Activated CD4-positive, alpha-beta T cell treated with anti-CD3 and anti-CD28 coated beads for 1 hour (primary cell): ENCODE measurements around the gene NTSR1.

ENCODE experiments used
- DNase-seq: peaks from one replicate; pipeline ENCODE4 v3.0.0-alpha.2; 2020

Gene NTSR1

DNA sequence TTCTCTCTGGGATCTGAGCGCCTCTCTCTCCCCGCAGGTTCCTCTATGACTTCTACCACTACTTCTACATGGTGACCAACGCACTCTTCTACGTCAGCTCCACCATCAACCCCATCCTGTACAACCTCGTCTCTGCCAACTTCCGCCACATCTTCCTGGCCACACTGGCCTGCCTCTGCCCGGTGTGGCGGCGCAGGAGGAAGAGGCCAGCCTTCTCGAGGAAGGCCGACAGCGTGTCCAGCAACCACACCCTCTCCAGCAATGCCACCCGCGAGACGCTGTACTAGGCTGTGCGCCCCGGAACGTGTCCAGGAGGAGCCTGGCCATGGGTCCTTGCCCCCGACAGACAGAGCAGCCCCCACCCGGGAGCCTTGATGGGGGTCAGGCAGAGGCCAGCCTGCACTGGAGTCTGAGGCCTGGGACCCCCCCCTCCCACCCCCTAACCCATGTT, 51.4 kb downstream of the NTSR1 start:
- DNase-seq, result no peak

DNA sequence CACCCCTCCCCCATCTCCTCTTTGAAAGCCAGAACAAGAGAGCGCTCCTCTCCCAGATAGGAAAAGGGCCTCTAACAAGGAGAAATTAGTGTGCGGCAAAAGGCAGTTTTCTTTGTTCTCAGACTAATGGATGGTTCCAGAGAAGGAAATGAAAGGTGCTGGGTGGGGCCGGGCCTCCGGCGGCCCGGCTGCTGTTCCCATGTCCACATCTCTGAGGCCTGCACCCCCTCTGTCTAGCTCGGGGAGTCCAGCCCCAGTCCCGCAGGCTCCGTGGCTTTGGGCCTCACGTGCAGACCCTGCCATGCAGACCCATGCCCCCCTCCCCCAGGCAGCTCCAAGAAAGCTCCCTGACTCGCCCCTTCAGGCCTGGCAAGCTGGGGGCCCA, 51.8 kb downstream of the NTSR1 start:
- DNase-seq, result no peak

DNA sequence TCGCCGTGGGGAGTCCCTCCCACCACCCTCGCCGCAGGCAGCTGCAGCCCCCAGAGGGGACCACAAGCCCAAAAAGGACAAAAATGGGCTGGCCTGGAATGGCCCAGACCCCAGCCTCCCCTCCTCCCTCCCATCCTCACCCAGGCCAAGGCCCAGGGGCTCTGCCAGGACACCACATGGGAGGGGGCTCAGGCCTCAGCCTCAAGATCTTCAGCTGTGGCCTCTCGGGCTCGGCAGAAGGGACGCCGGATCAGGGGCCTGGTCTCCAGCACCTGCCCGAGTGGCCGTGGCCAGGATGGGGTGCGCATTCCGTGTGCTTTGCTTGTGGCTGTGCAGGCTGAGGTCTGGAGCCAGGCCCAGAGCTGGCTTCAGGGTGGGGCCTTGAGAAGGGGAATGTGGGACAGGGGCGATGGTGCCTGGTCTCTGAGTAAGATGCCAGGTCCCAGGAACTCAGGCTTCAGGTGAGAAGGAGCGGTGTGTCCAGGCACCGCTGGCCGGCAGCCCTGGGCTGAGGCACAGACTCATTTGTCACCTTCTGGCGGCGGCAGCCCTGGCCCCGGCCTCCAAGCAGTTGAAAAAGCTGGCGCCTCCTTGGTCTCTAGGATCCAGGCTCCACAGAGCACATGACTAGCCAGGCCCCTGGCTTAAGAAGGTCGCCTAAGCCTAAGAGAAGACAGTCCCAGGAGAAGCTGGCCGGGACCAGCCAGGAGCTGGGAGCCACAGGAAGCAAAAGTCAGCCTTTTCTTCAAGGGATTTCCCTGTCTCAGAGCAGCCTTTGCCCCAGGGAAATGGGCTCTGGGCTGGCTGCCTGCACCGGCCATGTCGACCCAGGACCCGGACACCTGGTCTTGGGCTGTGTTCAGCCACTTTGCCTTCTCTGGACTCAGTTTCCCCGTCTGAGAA, 52.5 kb downstream of the NTSR1 start:
- no peak for DNase-seq

DNA sequence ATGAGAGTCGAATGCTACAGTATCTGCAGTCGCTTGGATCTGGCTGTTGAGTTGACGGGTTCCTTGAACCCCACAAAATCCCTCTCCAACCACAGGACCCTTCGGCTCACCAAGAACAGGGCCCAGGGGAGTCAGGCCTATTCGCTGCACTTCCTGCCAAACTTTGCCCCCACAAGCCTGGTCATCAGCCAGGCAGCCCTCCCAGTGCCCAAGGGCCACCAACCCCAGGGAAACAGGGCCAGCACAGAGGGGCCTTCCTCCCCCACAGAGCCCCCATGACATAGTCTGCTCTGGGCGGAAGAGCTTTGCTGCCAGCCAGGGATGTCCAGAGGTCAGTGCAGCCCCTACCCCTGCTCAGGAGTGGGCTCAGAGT, 53.1 kb downstream of the NTSR1 start:
- DNase-seq, result no peak

DNA sequence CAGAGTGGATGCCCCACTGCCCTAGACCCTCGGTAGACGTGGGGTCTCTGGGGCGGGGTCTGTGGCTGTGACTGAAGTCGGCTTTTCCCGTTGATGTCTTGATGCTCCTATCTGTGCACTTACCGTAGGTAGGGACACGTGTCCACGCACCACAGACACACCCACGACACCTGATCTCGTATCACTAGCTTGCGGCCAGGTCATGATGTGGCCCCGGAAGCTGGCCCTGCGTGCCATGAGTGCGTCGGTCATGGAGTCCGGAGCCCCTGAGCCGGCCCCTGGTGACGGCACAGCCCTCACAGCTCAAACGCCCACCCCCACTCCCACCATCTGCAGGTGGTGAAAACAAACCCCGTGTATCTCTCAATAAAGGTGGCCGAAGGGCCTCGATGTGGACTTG, 53.7 kb downstream of the NTSR1 start:
- DNase-seq, result no peak

DNA sequence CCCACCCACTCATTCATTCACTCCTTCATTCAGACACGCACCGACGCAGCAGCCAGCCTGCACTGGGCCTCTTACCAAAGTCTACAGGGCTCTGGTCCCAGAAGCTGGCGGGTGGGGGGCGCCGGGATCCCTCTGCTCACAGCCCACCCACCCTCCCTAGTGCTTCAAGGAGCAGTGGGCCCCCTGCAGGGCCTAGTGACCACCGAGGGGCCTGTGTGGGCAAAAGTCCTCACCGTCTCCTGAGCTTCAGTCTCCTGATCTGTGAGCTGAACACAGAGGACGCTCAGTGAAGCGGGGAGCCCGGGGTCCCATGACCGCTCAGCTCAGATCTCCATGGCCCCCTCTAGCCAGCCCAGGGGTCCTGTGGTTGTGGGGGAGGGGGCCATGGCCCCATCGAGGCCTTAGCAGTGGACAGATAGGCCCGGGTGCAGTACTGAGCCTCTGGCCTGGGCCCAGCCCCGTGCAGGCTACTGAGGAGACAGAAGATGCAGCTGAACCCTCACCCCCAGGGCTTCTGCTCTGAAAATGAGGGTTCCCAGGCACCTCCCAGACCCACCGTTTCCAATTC, 54.2 kb downstream of the NTSR1 start:
- no peak for DNase-seq

DNA sequence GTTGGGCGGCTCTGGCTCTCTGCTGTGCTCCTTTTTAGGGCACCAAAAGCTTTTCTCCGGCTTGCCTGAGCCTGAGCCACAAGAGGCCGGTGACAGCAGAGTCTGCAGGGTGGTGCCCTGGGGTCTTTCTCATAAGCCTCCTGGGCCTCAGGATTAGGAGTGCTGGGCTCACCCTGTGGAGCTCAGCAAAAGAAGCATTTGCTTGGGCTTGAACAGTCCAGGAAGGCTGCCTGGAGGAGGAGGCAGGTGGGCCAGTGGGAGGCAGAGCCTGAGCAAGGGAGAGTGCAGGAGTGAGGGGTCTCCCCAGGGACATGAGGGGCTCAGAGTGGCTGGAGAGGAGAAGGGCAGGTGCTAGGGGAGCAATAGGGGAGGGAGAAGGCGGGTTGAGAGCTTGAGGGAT, 54.8 kb downstream of the NTSR1 start:
- no peak for DNase-seq

DNA sequence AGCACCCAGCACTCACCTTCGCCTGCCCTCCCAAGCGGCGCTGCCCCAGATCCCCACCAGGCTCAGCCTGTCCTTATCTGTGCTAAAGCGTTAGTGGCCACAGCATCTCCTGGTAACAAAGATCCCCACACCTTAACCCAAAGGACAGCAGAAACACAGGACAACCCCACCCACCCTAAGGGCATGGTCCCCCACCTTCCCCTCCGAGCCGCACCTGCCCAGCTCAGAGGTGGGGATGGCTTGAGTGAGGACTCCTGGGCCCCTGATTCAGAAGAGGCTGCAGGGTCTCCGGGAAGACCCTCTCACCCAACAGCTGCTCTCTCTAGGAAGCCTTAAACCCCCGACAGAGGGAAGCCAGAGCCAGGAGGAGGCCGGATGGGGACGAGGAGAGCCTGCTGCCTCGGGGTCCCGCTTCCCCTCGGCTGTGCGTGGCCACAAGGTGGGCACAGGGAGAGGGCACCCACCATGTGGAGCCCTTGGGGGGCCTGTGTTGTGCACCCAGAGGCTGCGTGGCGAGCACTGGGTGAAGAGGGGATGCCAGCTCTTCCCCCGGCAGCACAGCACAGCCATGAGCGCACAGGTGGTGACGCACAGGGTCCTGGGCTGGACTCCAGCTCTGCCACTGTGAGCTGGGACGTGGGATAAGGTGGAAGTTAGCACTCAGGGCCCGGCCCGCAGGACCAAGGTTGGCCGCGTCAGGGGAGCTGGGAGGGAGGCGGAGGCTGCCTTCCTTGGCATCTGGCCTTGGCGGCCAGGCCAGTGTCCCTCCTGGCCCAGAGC, 55.7 kb downstream of the NTSR1 start:
- DNase-seq, result no peak

DNA sequence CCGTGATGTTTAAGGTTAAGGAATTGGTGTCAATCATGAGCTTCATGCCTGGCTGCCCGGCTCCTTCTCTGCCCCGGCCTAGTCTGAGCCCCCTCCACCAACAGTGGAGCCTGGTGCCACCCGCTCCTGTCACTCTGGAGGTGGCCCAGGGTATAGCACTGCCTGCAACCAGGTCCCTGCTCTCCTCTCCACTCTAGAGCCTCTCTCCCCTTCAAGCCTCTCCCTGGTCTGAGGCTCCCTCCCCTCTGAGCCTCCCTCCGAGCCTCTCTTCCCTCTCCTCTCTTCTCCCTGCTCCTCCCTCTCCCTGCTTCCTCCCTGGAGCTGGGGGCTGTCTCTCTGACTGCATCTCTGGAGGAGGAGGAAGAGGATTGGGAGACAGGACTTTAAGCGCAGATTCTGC, 56.4 kb downstream of the NTSR1 start:
- no peak for DNase-seq

DNA sequence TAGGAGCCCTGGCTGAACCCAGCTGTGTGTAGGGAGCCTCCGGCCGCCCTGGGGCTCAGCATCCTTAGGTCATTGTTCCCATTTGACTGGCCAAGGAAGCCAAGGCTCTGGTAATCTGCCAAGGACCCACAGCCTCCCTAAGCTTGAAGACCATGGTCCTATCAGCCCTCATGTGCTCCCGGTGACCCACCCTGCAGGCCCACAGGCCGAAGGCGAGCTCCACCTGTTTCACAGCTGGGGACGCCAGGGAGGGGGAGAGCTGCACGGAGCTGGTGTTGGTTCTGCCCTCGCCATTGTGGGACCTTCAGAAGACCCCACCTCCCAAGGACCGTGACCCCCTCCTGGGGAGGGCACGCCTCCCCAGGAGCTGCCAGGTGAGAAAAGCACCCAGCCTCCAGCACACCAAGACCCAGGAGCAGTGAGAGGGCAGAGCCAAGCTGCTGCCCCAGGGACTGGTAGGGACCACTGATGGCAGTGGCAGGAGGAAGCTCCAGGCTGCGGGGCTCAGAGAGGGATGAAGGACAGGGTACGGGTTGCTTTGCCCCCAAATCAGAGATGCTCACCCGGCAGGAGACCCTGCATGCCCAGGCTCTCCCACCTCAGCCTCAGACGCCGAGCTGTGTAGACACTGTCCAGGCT, 56.9 kb downstream of the NTSR1 start:
- no peak for DNase-seq

DNA sequence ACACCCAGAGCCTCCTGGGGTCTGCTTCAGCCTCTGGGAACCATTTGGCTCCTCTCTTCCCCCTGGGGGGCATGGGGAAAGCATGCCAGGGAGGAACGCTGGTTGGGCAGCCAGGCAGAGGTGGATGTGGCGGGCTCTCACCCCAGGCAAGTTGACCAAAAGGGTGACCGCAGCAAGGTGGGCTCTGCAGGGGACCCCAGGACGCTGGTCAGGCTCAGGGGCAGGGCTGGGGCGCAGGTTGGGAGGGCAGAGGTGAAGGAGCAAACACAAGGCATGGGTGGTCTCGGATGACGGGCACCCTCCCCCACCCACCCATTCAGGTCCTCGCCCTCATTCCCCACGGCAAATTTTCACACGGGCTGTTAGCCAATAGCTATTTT, 57.4 kb downstream of the NTSR1 start:
- no peak for DNase-seq

DNA sequence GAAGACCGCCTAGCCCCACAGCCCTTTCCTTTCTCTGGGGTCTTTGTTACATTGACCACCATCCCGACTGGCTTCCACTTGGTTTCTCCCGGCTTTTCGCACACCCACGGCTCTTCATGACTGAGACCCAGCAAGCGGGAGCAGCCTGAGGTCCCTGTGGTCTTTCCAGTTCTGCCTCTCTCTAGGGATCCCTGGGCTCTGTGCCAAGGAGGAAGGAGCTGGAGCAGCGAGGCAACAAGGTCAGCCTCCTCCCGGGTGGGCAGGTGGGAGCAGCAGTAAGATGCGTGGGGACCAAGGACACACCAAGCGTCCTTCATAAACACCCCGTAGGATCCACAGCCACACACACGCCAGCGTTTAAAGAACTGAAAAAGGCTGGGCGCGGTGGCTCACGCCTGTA, 58.1 kb downstream of the NTSR1 start:
- no peak for DNase-seq

DNA sequence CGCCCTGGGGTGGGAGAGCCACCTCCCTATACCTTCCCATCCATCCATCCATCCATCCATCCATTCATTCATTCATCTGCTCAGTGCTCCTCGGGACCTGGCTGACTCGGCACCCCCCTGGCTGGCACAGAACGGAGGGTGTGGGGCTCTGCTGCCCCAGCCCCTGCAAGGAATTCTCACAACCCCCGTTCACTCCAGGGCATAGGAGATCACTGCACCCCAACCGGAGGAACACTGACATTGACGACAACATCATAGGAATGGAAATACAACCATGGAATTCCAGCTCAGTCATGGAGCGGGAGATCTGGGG, 59.6 kb downstream of the NTSR1 start:
- no peak for DNase-seq

DNA sequence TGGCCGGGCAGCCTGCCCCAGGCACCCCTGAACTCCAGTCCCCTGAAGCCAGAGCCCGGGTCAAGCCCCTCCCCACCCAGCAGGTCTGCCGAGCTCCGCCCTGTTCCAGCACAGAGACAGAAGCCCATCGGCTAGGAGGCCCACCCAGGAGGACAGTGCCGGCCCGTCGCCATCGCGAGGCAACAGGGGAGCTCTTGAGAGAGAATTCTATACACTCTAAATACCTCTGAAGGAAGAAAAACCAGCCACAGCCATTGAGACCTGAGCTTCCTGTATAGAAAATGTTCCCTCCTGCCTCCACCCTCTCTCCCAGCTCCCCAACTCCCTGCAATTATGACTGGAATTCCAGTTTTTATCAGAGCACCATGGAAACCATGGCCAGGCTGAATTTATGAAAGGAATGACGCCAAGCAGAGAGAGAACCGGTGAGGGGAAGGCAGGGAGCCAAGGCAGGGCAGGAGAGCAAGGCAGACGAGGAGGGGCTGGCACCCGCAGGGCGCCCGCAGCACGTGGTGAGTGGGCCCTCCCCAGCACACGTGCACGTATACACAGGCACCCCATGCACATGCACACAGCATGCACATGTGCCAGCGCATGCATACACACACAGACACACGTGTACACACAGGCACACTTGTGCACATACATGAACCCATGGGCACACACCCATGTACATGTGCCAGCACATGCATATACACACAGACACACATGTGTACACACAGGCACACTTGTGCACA, 60.1 kb downstream of the NTSR1 start:
- no peak for DNase-seq

DNA sequence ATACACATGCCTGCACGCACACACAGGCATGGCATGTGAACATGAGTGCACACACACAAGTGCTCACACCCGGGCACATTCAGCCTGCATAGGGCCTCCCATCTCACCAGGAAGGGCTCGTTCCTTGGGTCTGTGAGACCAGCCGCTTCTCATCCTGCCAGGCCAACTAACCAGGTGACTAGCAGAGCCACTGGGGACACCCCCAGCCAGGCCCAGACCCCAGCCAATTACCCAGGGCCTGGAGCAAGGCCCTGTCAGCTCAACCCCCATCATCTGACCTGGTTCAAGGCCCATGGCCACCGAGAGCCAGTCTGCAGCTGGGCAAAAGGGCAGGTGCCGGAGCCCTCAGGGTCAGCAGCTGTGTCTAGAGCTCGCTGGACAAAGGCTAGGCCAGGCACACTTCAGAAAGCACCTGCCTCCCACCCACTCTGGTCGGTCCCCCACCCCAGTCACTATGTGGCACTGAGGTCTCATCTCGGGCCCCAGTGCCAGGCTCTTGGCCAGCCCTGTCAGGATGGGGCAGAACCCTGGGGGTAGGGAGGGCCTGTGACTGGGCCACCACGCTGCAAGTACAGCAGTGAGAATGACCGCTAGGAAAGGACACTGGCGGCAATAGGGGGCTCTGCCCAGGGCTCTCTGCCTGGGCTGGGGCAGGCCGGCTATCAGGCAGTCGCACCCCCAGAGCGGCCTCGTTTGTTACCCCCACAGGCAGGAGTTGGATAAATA, 60.9 kb downstream of the NTSR1 start:
- DNase-seq, result no peak

DNA sequence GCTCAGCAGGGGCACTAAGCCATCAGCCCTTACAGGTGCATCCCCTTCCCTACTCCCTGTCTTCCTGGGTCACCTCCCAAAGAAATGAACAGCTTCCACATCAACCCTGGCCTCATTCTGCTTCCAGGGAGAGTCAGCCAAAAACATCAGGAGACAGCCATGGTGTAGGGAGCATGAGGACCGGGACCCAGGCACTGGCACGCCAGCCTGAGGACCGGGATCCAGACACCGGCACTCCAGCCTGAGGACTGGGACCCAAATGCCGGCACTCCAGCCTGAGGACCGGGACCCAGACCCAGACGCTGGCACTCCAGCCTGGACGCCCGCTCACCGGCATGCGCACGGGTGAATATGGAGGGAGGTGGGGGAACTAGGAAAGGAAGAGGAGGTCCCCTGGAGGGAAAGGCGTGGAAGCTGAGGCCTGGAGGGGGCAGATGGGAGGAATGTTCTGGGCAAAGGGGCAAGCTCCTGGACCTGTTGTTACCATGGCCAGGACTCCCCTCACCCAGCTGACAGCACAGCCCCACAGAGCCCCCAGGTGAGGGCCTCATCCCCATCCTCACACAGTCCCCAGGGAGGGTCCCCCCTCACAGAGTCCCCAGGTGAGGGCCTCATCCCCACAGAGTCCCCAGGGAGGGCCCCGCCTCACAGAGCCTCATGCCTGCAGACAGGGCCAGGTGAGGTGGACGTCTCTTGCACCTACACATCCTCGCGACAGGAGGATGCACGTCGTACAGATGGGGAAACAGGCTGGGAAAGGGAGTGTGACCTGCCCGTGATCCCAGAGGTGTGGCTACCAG, 61.7 kb downstream of the NTSR1 start:
- DNase-seq, result no peak

DNA sequence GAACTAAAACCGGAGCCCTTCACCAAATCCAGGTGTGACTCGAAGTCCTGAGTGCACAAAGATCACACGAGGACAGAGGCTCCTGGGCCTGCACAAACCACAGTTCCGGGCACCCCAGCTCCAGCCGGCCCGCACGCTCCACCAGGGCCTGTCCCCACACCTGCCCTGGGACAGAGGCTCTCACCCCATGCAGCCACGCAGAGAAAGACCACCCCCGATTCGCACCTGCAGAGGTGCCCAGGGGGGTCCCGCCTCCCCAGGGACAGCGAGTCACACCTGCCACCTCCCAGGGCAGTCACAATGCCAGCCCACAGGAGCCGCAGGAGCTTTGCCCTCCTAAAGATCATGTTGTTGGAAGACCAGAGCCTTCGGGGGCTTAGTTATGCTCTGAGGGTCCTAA, 62.3 kb downstream of the NTSR1 start:
- DNase-seq, result no peak

DNA sequence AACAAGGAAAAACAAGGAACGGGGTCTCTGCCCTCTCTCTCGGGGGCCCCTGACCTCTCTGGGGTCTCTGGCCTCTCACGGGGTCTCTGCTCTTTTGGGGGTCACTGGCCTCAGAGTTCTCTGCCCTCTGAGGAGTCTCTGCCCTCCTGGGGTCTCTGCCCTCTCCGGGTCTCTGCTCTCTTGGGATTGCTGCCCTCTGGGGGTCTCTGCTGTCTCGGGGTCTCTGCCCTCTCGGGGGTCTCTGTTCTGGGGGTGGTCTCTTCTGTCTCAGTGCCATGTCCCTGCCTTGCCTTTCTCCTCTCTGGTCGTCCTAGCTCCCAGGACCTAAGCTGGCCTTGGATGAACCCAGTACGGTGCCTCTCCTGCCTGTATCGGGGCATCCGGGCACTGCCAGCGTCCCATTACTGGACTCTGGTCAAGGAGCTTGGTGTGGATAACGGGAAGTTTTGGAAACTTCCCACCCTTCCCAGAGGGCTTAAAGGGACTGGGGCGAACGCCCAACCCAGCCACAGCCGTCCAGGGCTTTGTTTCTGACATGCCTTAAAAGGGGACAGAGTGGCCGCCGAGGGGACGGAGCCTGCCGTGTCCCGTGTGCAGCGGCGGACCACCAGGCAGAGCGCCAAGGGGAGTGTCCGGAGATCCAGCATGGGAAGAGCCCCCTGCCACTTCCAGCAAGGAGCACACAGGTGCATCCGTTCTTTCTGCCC, 62.9 kb downstream of the NTSR1 start:
- DNase-seq, result no peak

DNA sequence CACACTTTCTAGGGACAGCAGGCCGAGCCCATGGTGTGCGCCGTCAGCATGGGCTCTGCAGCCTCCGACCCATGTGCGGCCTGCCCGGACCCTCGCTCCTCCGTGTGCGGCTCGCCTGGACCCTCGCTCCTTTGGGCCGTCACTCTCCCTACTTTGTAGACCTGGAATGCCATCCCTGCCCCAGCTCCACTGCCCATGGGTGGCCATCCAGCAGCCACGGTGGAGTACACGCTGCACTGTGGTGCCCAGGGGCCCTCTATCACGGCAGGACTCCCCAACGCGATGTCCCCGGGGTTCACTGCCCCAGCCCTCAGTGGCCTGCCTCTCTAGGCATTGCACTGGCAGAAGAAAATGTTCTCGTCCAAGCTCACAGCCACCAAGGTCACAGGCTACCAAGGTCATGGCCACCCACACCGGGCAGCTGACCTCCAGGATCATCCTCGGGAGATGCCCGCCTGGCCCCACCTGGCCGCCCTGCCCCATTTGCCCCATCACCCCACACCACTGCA, 63.5 kb downstream of the NTSR1 start:
- DNase-seq, result no peak

DNA sequence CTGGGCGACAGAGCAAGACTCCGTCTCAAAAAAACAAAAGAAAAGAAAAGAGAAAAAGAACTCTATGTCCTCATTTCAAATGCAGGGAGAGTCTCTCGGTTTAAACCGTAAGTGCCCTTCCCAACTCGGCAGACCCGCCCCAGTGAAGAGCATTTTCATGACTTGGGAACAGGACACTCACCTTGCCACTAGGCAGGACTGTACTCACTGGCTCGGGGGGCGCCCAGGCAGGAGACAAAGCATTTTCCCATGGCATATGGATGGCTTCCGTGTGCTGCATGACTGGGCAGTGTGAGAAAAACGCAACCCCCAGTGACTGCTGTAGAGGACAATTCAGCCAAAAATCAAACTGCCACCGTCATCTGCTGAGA, 64.0 kb downstream of the NTSR1 start:
- DNase-seq, result no peak
